Stimulated activated CD4-positive, alpha-beta T cell treated with anti-CD3 and anti-CD28 coated beads, Interleukin-1b, Interleukin-23, amount 100 ng/mL, for 24 hours (primary cell): Measurements from ENCODE around the gene PLGLB1.
"Not testable (repeated sequence)": the region's sequence is repeated elsewhere in the genome, so short reads cannot be mapped to it uniquely, and the experiment has no call there.

Experiments
- DNase-seq, 4 experiments: peaks; one replicate each; pipeline ENCODE4 v3.0.0-alpha.2; 2020; ENCODE audit warnings: low read depth in 4 of 4, low spot score in 1 of 4

Gene PLGLB1

GRCh38 chr2:87021744-87022143, at the start of gene PLGLB1:
Gene PLGLB1, minus strand, starts transcription at chr2:87021844. Its CDS starts 61 bp downstream, at chr2:87021783.
- DNase-seq = not testable (repeated sequence)

- not testable (repeated sequence) for DNase-seq
These were observed 42.7 kb upstream of the PLGLB1 start for GRCh38 chr2:87064305-87064704.

DNA sequence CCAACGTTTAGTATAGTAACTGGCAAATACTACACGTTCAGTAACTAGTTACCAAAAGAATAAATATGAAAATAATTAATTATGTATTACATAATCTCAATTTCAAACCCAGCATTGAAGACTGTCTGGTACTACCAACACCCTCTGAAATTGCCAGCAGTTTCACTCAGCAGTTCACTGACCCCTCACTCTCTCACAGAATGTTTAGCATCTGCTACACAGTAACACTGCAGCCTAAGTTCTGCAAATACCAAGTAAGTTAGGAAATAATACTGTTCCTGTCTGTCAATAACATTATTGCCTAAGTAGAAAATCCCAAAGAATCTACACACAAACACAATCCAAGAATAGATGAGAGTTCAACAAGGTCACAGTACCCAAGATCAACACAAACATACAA, 41.8 kb upstream of the PLGLB1 start:
- DNase-seq = not testable (repeated sequence)

GRCh38 chr2:87061519-87061918, 39.9 kb upstream of the PLGLB1 start:
- DNase-seq = not testable (repeated sequence)

GRCh38 chr2:87057606-87058005, 36.0 kb upstream of the PLGLB1 start:
- DNase-seq = not testable (repeated sequence)

- DNase-seq = not testable (repeated sequence)
These were observed 35.2 kb upstream of the PLGLB1 start for GRCh38 chr2:87056843-87057242.

DNA sequence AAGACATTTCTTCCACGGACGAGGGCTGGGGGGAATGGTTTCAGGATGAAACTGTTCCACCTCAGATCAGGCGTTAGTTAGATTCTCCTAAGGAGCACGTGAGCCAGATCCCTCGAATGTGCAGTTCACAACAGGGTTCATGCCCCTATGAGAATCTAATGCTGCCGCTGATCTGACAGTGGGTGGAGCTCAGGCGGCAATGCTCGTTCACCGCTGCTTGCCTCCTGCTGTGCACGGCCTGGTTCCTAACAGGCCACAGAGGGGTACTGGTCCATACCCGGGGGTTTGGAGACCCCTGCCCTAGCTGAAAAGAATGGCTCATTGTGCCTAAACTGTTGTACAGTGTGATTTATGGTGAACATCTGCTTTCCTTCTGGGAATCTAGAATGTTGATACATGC, 34.8 kb upstream of the PLGLB1 start:
- DNase-seq = not testable (repeated sequence)

- not testable (repeated sequence) for DNase-seq
These were observed 32.7 kb upstream of the PLGLB1 start for GRCh38 chr2:87054375-87054774.

DNA sequence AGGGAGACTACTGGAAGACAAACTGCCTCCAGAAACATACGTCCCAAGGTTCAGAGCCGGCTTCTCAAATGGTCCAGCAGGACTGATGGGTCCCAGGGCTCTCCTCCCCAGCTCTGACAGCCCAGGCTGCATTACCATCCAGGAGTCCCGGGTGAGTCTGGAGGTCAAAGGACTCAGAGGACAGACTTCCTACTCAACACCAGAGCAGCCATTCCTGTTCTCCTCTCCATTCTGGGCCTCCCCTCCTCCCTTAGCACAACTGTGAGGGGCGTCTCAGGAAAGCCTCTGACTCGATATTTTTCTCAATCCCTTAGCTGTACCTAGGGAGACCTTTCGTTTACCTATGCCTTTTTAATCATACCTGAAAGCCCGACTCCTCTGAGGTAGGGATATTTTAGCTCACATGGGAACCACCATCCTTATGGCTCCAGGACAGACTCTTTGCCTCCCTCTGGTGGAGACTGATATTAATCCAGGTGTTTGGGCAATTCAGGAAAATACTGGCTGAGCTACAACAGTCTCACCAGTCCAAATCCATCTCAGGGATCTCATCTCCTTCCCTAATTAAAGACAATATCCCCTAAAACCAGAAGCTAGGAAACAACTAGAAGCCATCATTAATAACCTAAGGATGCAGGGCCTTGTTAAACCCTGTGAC, 19.8 kb upstream of the PLGLB1 start:
- DNase-seq = not testable (repeated sequence)

DNA sequence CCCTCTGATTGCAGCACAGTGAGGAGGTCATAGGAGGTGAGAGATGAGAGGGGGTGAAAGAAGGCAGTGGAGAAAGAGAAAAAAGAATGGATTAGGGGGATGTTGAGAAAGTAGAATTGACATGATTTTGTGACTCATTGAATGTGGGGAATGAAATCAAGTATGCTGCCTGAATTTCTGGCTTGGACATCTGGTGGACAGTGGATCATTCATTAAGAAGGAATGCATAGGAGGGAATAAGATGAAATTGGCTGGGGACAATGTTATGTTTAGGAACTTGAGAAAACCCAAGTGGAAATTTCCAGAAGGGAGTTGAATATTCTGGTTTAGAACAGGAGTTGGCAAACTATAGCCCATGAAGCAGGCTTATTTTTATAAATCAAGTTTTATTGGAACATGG, 7.0 kb upstream of the PLGLB1 start:
- not testable (repeated sequence) for DNase-seq

- not testable (repeated sequence) for DNase-seq
These were observed 5.2 kb upstream of the PLGLB1 start for GRCh38 chr2:87026816-87027215.

GRCh38 chr2:87025927-87026326, 4.3 kb upstream of the PLGLB1 start:
- DNase-seq = not testable (repeated sequence)

- DNase-seq = not testable (repeated sequence)
These were observed 2.5 kb upstream of the PLGLB1 start for GRCh38 chr2:87023988-87024615.

DNA sequence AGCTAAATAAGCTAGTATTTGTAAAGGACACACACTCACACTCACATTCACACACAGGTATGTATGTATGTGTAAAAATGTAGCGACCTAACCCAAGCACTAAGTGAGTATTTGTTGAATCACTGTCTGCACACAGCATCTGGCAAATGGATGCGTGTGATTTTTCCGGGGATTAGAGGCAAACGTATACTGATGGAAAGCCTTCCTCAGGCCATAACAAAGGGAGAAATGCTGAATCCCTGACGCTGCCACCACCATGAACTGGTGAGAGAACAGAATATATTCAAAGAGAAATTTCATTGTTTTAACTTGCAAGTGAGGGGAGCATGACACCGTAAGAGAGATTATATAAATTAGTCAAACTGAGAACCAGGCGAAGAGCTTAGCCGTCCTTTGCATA, 601 bp downstream of the PLGLB1 start:
- not testable (repeated sequence) for DNase-seq

DNA sequence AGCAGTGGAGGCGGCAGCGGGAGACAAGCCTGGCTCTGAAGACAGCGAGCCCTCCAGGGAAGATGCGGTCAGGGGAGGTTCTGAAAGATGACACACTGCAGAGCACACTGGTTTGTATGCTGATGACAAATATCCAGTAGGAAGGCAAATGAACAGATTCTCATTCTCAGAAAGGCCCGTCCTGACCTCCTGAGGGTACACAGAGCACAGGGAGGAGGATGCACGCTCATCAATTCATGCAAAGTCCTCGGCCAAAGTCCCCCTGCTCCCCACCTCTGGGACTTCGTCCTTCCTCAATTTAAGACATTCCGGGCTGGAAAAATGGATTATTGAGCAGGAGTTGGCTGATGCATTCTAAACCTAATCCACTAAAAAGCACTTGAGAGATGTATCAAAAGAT, 2.6 kb downstream of the PLGLB1 start:
- not testable (repeated sequence) for DNase-seq

DNA sequence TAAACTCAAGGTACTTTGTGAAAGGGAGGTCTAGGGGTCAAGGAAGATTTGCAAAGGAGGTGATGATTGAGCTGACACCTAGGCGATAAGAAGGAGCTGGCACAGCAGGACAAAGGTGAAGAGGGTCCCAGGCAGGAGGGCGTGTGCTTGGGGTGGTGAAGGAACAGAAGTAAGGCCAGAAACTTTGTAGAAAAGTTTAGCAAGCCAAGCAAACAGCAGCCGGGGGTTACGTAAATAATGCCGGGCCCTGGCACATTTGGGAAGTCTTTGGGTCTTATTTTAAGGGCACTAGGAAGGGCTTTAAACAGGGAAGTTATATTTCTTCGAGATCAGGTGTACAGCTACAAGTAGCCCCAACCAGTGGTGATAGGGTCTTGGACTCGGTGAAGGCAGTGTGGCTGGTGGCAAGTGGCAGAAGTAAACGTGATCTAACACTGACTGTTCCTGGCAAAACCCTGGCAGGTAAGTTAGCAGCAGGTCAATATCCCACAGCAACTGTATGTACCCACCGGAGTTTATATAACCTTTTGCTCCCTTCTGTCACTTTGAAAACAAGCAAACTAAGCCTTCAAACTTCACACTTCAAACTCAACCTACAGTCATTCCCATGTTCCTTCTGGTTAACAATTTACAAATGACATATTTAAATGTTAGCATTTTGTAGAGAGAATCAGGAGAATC, 7.0 kb downstream of the PLGLB1 start:
- DNase-seq = not testable (repeated sequence)

DNA sequence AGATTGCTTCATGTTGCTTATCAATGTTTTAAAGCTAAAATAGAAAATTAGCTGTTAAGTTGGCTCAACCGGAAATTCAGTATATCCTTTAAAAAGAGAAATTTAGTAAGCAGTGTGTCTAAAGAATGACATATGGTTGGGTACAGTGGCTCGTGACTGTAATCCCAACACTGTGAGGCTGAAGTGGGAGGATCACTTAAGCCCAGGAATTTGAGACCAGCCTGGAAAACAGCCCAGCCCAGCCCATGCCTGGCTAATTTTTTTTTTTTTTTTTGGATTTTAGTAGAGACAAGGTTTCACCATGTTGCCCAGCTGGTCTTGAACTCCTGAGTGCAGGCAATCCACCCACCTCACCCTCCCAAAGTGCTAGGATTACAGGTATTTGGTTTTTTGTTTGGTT, 17.2 kb downstream of the PLGLB1 start:
- DNase-seq = not testable (repeated sequence)
